Liver (tissue), 9 donors: ENCODE measurements around the gene OR2L13. TPM values are rescaled to one million over a fixed set of nuclear protein-coding genes. Genes with fewer than 3 reads are reported as not detected.

Experiments
- DNase-seq: peaks from one replicate; pipeline ENCODE4 v3.0.0-alpha.2; 2017; ENCODE audit warnings: low spot score
- H3K27ac ChIP-seq, 2 donors: one replicate each; pipeline ENCODE4 v1.7.0; 2013; ENCODE audit warnings: inconsistent platforms in 2 of 2, low read length in 2 of 2, control low read depth in 1 of 2, low read depth in 1 of 2, mild to moderate bottlenecking in 1 of 2
- H3K27me3 ChIP-seq, 4 donors: one replicate each; pipeline versions ENCODE4 v1.6.1 to v1.7.0; 2013; ENCODE audit warnings: low read length in 3 of 4, inconsistent platforms in 1 of 4, mild to moderate bottlenecking in 1 of 4, moderate library complexity in 1 of 4; ENCODE audit not compliant: control insufficient read depth in 4 of 4, insufficient read depth in 4 of 4
- H3K36me3 ChIP-seq, 4 donors: one replicate each; pipeline versions ENCODE4 v1.6.1 to v1.7.0; 2013; ENCODE audit warnings: low read length in 3 of 4, mild to moderate bottlenecking in 3 of 4, low read depth in 1 of 4, moderate library complexity in 1 of 4; ENCODE audit not compliant: control insufficient read depth in 4 of 4, insufficient read depth in 3 of 4
- H3K4me1 ChIP-seq, 4 donors: one replicate each; pipeline versions ENCODE4 v1.6.1 to v1.7.0; 2013; ENCODE audit warnings: low read length in 3 of 4, mild to moderate bottlenecking in 3 of 4, moderate library complexity in 1 of 4; ENCODE audit not compliant: control insufficient read depth in 4 of 4, insufficient read depth in 4 of 4
- H3K4me3 ChIP-seq, 3 donors: one replicate each; pipeline versions ENCODE4 v1.6.1 to v1.7.0; 2013; ENCODE audit warnings: low read length in 3 of 3, control low read depth in 1 of 3, low read depth in 1 of 3, mild to moderate bottlenecking in 1 of 3
- H3K9ac ChIP-seq, 2 donors: one replicate each; pipeline ENCODE4 v1.7.0; 2013; ENCODE audit warnings: low read length in 2 of 2, mild to moderate bottlenecking in 2 of 2, moderate library complexity in 2 of 2, control low read depth in 1 of 2, low read depth in 1 of 2
- H3K9me3 ChIP-seq, 4 donors: one replicate each; pipeline versions ENCODE4 v1.6.1 to v1.7.0; 2013; ENCODE audit warnings: low read length in 3 of 4; ENCODE audit not compliant: control insufficient read depth in 4 of 4
- ATF3 ChIP-seq: IDR thresholded peaks from 2 replicates; pipeline ENCODE4 v1.6.1; 2016; ENCODE audit warnings: antibody characterized with exemption
- CTCF ChIP-seq: fragments of 150-350 bp; IDR thresholded peaks from 2 replicates; pipeline ENCODE4 v1.5.1; 2017; ENCODE audit warnings: improper control_type of control experiment, low read depth, low read length; ENCODE audit not compliant: missing input control
- EGR1 ChIP-seq, 2 donors: IDR thresholded peaks; 2 replicates each; pipeline ENCODE4 v1.6.1; 2016 to 2018; ENCODE audit warnings: antibody characterized with exemption in 2 of 2, low read depth in 2 of 2
- FOXA1 ChIP-seq: IDR thresholded peaks from 2 replicates; pipeline ENCODE4 v1.6.1; 2016; ENCODE audit warnings: antibody characterized with exemption
- FOXA2 ChIP-seq: IDR thresholded peaks from 2 replicates; pipeline ENCODE4 v1.6.1; 2016; ENCODE audit warnings: antibody characterized with exemption
- GABPA ChIP-seq, 2 donors: IDR thresholded peaks in 1 of 2; conservative IDR thresholded peaks in 1 of 2; 2 replicates each; pipeline ENCODE4 v1.6.1; 2016; ENCODE audit warnings: antibody characterized with exemption in 2 of 2, mild to moderate bottlenecking in 1 of 2, moderate library complexity in 1 of 2
- HNF4A ChIP-seq, 2 donors: conservative IDR thresholded peaks; 2 replicates each; pipeline ENCODE4 v1.6.1; 2016; ENCODE audit warnings: antibody characterized with exemption in 2 of 2, mild to moderate bottlenecking in 2 of 2
- HNF4G ChIP-seq: IDR thresholded peaks from 2 replicates; pipeline ENCODE4 v1.6.1; 2016; ENCODE audit warnings: antibody characterized with exemption
- JUND ChIP-seq, 2 donors: IDR thresholded peaks; 2 replicates each; pipeline ENCODE4 v1.6.1; 2016; ENCODE audit warnings: antibody characterized with exemption in 2 of 2
- MAX ChIP-seq: IDR thresholded peaks from 2 replicates; pipeline ENCODE4 v1.6.1; 2016; ENCODE audit warnings: antibody characterized with exemption
- NR2F2 ChIP-seq: IDR thresholded peaks from 2 replicates; pipeline ENCODE4 v1.6.1; 2016; ENCODE audit warnings: antibody characterized with exemption
- RAD21 ChIP-seq, 2 donors: IDR thresholded peaks; 2 replicates each; pipeline ENCODE4 v1.6.1; 2016; ENCODE audit warnings: antibody characterized with exemption in 2 of 2, mild to moderate bottlenecking in 2 of 2
- REST ChIP-seq: IDR thresholded peaks from 2 replicates; pipeline ENCODE4 v1.6.1; 2016; ENCODE audit warnings: antibody characterized with exemption, mild to moderate bottlenecking
- RXRA ChIP-seq, 2 donors: IDR thresholded peaks; 2 replicates each; pipeline ENCODE4 v1.6.1; 2017 to 2018; ENCODE audit warnings: antibody characterized with exemption in 2 of 2, mild to moderate bottlenecking in 1 of 2
- SP1 ChIP-seq: IDR thresholded peaks from 2 replicates; pipeline ENCODE4 v1.6.1; 2018; ENCODE audit warnings: antibody characterized with exemption, mild to moderate bottlenecking
- TAF1 ChIP-seq: conservative IDR thresholded peaks from 2 replicates; pipeline ENCODE4 v1.6.1; 2016; ENCODE audit warnings: antibody characterized with exemption, mild to moderate bottlenecking
- YY1 ChIP-seq: IDR thresholded peaks from 2 replicates; pipeline ENCODE4 v1.6.1; 2016; ENCODE audit warnings: antibody characterized with exemption, mild to moderate bottlenecking
- ZBTB33 ChIP-seq: IDR thresholded peaks from 2 replicates; pipeline ENCODE4 v1.6.1; 2016; ENCODE audit warnings: antibody characterized with exemption
- WGBS: extraction: QIAGEN DNeasy Blood & Tissue Kit; methylation state at CpG from one replicate; pipeline ENCODE4 v1.1.7; 2013; 5-methylcytosine and 5-hydroxymethylcytosine counted together
- polyA plus RNA-seq, 2 donors: library from polyadenylated mRNA; stranded (reverse) in 1 of 2; unstranded in 1 of 2; fragments of 200-250 nt in 1 of 2; fragments of >200 nt in 1 of 2; fragmentation: Nextera tagmentation in 1 of 2; extraction: Ambion mirVana in 1 of 2; gene quantifications; one replicate each; pipeline versions ENCODE4 v1.2.1 to v1.2.3, GENCODE V29; 2013 to 2015
- total RNA-seq, 2 donors: library from RNA; depleted of rRNA; stranded (reverse); fragments of >200 nt; gene quantifications; one replicate each; pipeline ENCODE4 v1.2.3, GENCODE V29; 2014
- donor health status: healthy.
- donor health status: healthy.
- donor health status: healthy.
- donor health status: healthy.
- donor health status: healthy.

Gene OR2L13
- total and polyA plus RNA-seq, 4 donors: not detected

- TF ChIP-seq RAD21 (IDR thresholded peaks at IDR 0.05): no peak
- TF ChIP-seq GABPA (IDR thresholded peaks at IDR 0.05 in 1 of 2, conservative IDR thresholded peaks at IDR 0.05 in 1 of 2): no peak
- TF ChIP-seq TAF1: no peak
- Histone ChIP-seq H3K27ac (no peak overlapping the region), H3K27me3 (no peaks in the 10 kb centered on the region), H3K4me1 (no peaks in the 10 kb centered on the region), H3K4me3 (no peak overlapping the region), H3K36me3 (no peaks in the 10 kb centered on the region), H3K9me3 (peaks cover 0 to 3% (median 0%) of the 10 kb centered on the region in 4 donors), H3K9ac (no peak overlapping the region)
- DNase-seq: no peak
Measured at GRCh38 chr1:248102847-248103246, 7.9 kb downstream of the OR2L13 start.

GRCh38 chr1:248111157-248111556 lies 16.2 kb downstream of the OR2L13 start:
- no peak overlapping the region for H3K9ac ChIP-seq
- DNase-seq: no peak
- TF ChIP-seq YY1: no peak
- TF ChIP-seq FOXA1: no peak
- no peak for TF ChIP-seq GABPA (IDR thresholded peaks at IDR 0.05 in 1 of 2, conservative IDR thresholded peaks at IDR 0.05 in 1 of 2)
- TF ChIP-seq HNF4A (conservative IDR thresholded peaks at IDR 0.05): no peak
- no peak for TF ChIP-seq JUND (IDR thresholded peaks at IDR 0.05)
- TF ChIP-seq HNF4G: no peak
- no peak for TF ChIP-seq CTCF
- H3K27ac ChIP-seq: no peak overlapping the region
- H3K36me3 ChIP-seq: no peaks in the 10 kb centered on the region
- no peaks in the 10 kb centered on the region for H3K27me3 ChIP-seq
- 61% methylated on average over 5 of the region's 5 CpGs for WGBS
- H3K4me3 ChIP-seq: peak overlapping the region in 1 of 3 donors; percentile 11
- no peaks in the 10 kb centered on the region for H3K4me1 ChIP-seq
- peaks cover 7 to 21% (median 11%) of the 10 kb centered on the region in 4 donors for H3K9me3 ChIP-seq

- TF ChIP-seq FOXA2: no peak
- TF ChIP-seq NR2F2: no peak
- TF ChIP-seq HNF4A (conservative IDR thresholded peaks at IDR 0.05): no peak
- no peak for TF ChIP-seq MAX
- TF ChIP-seq EGR1 (IDR thresholded peaks at IDR 0.05; ENCODE audit: low read depth in 2 of 2): no peak
- TF ChIP-seq ZBTB33: no peak
- no peak for TF ChIP-seq GABPA (IDR thresholded peaks at IDR 0.05 in 1 of 2, conservative IDR thresholded peaks at IDR 0.05 in 1 of 2)
- no peak for TF ChIP-seq CTCF
- no peak for TF ChIP-seq YY1
- TF ChIP-seq HNF4G: no peak
- TF ChIP-seq JUND (IDR thresholded peaks at IDR 0.05): no peak
- TF ChIP-seq RXRA (IDR thresholded peaks at IDR 0.05): no peak
- no peak for TF ChIP-seq ATF3
- no peak for TF ChIP-seq SP1
- no peak for TF ChIP-seq FOXA1
- no peak for TF ChIP-seq REST
- H3K36me3 ChIP-seq: no peaks in the 10 kb centered on the region
- H3K4me1 ChIP-seq: no peaks in the 10 kb centered on the region
- WGBS: 72% methylated on average over 7 of the region's 7 CpGs
- H3K27me3 ChIP-seq: no peaks in the 10 kb centered on the region
- H3K9me3 ChIP-seq: peaks cover 7 to 21% (median 11%) of the 10 kb centered on the region in 4 donors
- H3K9ac ChIP-seq: no peak overlapping the region
- no peak overlapping the region for H3K27ac ChIP-seq
- DNase-seq: no peak
- no peak overlapping the region for H3K4me3 ChIP-seq
Measured at GRCh38 chr1:248114890-248115289, 19.9 kb downstream of the OR2L13 start.
